HG02970 (cell line): ENCODE results near the gene NCKAP1.
"Not testable (repeated sequence)": the region's sequence is repeated elsewhere in the genome, so short reads cannot be mapped to it uniquely, and the experiment has no call there.

Experiments
- ATAC-seq: cut with Tn5 transposase; IDR thresholded peaks from one replicate; pipeline ENCODE4 v1.9.1; 2021; ENCODE audit warnings: mild to moderate bottlenecking, moderate library complexity, moderate number of reproducible peaks; ENCODE audit not compliant: unreplicated experiment, low FRiP score

The NCKAP1 gene

GRCh38 chr2:182887753-182888415 is 150.4 kb downstream of the NCKAP1 start:
- ATAC-seq = no peak

GRCh38 chr2:182887093-182887492 is 151.2 kb downstream of the NCKAP1 start:
- ATAC-seq = no peak

- ATAC-seq = no peak
These were observed 152.5 kb downstream of the NCKAP1 start for GRCh38 chr2:182885771-182886170.

GRCh38 chr2:182883451-182883850 is 154.8 kb downstream of the NCKAP1 start:
- ATAC-seq = no peak

GRCh38 chr2:182880100-182880499 is 158.2 kb downstream of the NCKAP1 start:
- ATAC-seq = not testable (repeated sequence)

- ATAC-seq = not testable (repeated sequence)
These were observed 161.6 kb downstream of the NCKAP1 start for GRCh38 chr2:182876653-182877052.

GRCh38 chr2:182870227-182870626 is 168.0 kb downstream of the NCKAP1 start:
- no peak for ATAC-seq

- no peak for ATAC-seq
These were observed 170.0 kb downstream of the NCKAP1 start for GRCh38 chr2:182868054-182868796.

GRCh38 chr2:182867426-182868053 is 170.7 kb downstream of the NCKAP1 start:
- ATAC-seq = no peak

- no peak for ATAC-seq
These were observed 171.5 kb downstream of the NCKAP1 start, which contains the start of gene FRZB for GRCh38 chr2:182866461-182867406. TSS of gene FRZB (minus strand) at chr2:182866637. CDS start at chr2:182866552, 85 bp downstream.

GRCh38 chr2:182866095-182866460 is 172.2 kb downstream of the NCKAP1 start:
- ATAC-seq = no peak

GRCh38 chr2:182864949-182865570 is 173.2 kb downstream of the NCKAP1 start:
- no peak for ATAC-seq

GRCh38 chr2:182863642-182864041 is 174.6 kb downstream of the NCKAP1 start:
- ATAC-seq = no peak

- ATAC-seq = no peak
These were observed 176.2 kb downstream of the NCKAP1 start for GRCh38 chr2:182862091-182862490.

GRCh38 chr2:182860858-182861257 is 177.4 kb downstream of the NCKAP1 start:
- ATAC-seq = no peak
